ENCODE measurements around the gene CD70.
"Not testable (repeated sequence)": the region's sequence is repeated elsewhere in the genome, so short reads cannot be mapped to it uniquely, and the experiment has no call there.

CD70 gene

DNA sequence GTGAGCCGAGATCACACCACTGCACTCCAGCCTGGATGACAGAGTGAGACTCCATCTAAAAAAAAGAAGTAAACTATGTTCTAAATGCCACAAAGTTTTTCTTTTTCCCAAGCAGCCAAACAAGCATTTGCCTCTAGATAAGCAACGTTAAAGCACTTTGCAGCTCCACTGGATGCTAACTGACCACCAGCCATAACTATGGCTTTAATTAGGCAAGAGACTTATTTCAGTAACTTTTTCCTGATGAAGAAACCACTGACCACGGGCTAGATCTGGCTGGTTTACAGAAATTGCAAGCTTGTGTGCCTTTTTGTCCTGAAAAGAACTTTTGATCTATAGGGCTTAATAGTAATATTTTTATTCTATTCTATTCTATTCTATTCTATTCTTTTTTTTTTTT is 22.1 kb downstream of the CD70 start:
- peaks cover 45% of the 10 kb centered on the region for H3K9me3 ChIP-seq (ENCODE audit: control insufficient read depth, insufficient read depth, low read length)
- H3K36me3 ChIP-seq (ENCODE audit: control insufficient read depth, insufficient read depth, low read length), result no peaks in the 10 kb centered on the region
- H3K4me3 ChIP-seq (ENCODE audit: low read depth, low read length), result no peak overlapping the region
- H3K27me3 ChIP-seq (ENCODE audit: control insufficient read depth, insufficient read depth, low read length), result no peaks in the 10 kb centered on the region
- no peak overlapping the region for H3K9ac ChIP-seq (ENCODE audit: low read depth, low read length)
- no peaks in the 10 kb centered on the region for H3K4me1 ChIP-seq (ENCODE audit: control insufficient read depth, insufficient read depth, low read length)
- no peak overlapping the region for H3K27ac ChIP-seq (ENCODE audit: low read depth, low read length)

DNA sequence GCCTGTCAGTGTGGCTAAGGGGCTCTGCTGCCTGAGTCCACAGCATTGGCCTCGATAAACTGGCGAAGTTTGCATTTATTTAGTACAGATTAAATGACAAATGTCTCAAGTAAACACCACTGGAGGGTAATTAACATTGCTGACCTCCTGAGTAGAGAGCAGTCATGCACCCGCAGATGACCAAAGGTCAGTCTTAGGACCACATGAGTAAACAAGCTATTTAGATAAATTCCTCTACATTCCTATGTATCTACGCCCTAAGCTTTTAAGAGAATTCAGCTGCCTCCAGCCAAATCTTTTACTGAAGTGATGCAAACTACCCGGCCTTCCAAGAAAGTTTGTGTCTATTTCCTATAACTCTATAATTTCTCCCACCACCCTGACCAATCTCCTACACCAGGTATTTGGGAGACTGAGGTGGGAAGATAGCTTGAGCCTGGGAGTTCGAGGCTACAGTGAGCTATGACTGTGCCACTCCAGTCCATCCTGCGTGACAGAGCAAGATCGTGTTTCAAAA is 22.9 kb downstream of the CD70 start:
- Histone ChIP-seq H3K4me3 (ENCODE audit: low read depth, low read length) (no peak overlapping the region), H3K36me3 (ENCODE audit: control insufficient read depth, insufficient read depth, low read length) (no peaks in the 10 kb centered on the region), H3K9ac (ENCODE audit: low read depth, low read length) (no peak overlapping the region), H3K4me1 (ENCODE audit: control insufficient read depth, insufficient read depth, low read length) (no peaks in the 10 kb centered on the region), H3K27me3 (ENCODE audit: control insufficient read depth, insufficient read depth, low read length) (no peaks in the 10 kb centered on the region), H3K9me3 (ENCODE audit: control insufficient read depth, insufficient read depth, low read length) (peaks cover 41% of the 10 kb centered on the region), H3K27ac (ENCODE audit: low read depth, low read length) (no peak overlapping the region)

DNA sequence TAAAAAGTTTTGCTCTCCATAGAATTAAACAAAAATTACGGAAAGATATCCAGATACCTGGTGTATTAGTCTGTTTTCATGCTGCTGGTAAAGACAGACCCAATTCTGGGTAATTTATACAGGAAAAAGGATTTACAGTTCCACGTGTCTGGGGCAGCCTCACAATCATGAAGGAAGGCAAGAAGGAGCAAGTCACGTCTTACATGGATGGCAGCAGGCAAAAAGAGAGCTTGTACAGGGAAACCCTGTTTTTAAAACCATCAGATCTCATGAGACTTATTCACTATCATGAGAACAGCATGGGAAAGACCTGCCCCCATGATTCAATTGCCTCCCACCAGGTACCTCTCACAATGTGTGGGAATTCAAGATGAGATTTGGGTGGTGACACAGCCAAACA is 24.2 kb downstream of the CD70 start:
- H3K27ac ChIP-seq (ENCODE audit: low read depth, low read length); H3K27me3 ChIP-seq (ENCODE audit: control insufficient read depth, insufficient read depth, low read length); H3K36me3 ChIP-seq (ENCODE audit: control insufficient read depth, insufficient read depth, low read length); H3K9ac ChIP-seq (ENCODE audit: low read depth, low read length); H3K4me3 ChIP-seq (ENCODE audit: low read depth, low read length); H3K4me1 ChIP-seq (ENCODE audit: control insufficient read depth, insufficient read depth, low read length): not testable (repeated sequence)
- peaks cover 39% of the 10 kb centered on the region for H3K9me3 ChIP-seq (ENCODE audit: control insufficient read depth, insufficient read depth, low read length)

DNA sequence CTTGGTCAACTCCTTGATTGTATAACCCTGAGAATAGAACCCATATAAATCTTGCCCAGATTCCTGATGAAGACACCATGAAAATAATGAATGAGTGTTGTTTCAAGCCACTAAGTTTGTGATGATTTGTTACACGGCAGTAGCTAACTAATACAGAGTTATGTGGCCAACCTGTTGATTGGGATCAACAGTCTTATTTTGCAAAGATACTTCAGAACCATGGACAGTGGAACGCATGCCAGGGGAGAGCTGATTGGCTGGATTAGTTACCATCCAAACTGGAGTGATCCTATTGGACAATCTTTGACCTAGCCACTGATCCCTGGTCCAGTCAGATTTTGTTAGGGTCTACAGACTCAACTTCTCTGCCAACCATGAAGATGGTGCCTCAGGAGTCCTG is 26.6 kb downstream of the CD70 start:
- Histone ChIP-seq H3K9ac (ENCODE audit: low read depth, low read length) (no peak overlapping the region), H3K4me1 (ENCODE audit: control insufficient read depth, insufficient read depth, low read length) (no peaks in the 10 kb centered on the region), H3K9me3 (ENCODE audit: control insufficient read depth, insufficient read depth, low read length) (peaks cover 38% of the 10 kb centered on the region)

DNA sequence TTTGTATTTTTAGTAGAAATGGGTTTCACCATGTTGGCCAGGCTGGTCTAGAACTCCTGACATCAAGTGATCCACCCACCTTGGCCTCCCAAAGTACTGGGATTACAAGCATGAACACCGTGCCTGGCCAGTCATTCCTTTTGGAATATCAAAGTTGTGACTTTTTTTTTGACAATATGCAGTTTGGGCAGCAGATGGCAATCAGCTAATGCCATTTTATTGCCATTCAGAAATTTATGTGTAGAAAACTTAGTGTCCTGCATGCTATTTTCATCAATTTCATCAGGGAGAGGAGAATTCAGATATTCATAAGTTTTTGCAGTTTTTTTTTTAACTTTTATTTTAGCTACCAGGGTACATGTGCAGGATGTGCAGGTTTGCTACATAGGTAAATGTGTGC is 28.5 kb downstream of the CD70 start:
- not testable (repeated sequence) for H3K4me3 ChIP-seq (ENCODE audit: low read depth, low read length); H3K36me3 ChIP-seq (ENCODE audit: control insufficient read depth, insufficient read depth, low read length); H3K27me3 ChIP-seq (ENCODE audit: control insufficient read depth, insufficient read depth, low read length)

More for the DNA sequence above, 26.6 kb downstream of the CD70 start:
- no peak overlapping the region for H3K4me3 ChIP-seq (ENCODE audit: low read depth, low read length)
- no peak overlapping the region for H3K27ac ChIP-seq (ENCODE audit: low read depth, low read length)
- no peaks in the 10 kb centered on the region for H3K36me3 ChIP-seq (ENCODE audit: control insufficient read depth, insufficient read depth, low read length)
- H3K27me3 ChIP-seq (ENCODE audit: control insufficient read depth, insufficient read depth, low read length), result no peaks in the 10 kb centered on the region

DNA sequence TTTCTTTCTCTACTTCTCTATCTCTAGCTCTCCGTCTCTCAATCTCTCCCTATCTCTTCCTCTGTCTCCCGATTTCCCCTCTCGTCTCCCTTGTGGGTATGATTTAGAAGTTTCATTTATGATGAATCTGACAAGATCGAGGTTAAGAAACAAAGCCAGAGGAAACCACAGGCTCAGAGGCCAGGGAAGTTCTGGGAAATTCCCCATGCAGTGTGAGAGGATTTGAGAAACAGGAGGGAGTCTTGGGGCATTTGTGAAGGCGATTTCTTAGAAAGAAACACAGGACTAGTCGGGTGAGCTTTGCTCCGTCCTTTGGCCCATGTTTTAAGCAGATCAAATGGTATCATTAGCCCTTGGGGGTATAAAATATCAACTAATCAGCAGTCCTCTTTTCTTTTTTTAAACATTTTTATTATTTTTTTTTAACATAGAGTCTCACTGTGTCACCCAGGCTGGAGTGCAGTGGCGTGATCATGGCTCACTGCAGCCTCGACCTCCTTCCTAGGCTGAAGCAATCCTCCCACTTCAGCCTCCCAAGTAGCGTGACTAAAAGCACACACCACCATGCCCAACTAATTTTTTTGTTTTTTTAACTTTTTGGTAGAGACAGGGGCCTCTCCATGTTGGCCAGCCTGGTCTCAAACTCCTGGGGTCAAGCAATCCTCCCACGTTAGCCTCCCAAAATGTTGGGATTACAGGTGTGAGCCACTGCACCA is 34.3 kb downstream of the CD70 start:
- Histone ChIP-seq H3K36me3 (ENCODE audit: control insufficient read depth, insufficient read depth, low read length) (no peaks in the 10 kb centered on the region), H3K27ac (ENCODE audit: low read depth, low read length) (no peak overlapping the region), H3K4me3 (ENCODE audit: low read depth, low read length) (no peak overlapping the region), H3K4me1 (ENCODE audit: control insufficient read depth, insufficient read depth, low read length) (no peaks in the 10 kb centered on the region), H3K9me3 (ENCODE audit: control insufficient read depth, insufficient read depth, low read length) (peaks cover under 1% of the 10 kb centered on the region; the same call in 1 of the 2 replicates), H3K27me3 (ENCODE audit: control insufficient read depth, insufficient read depth, low read length) (no peaks in the 10 kb centered on the region), H3K9ac (ENCODE audit: low read depth, low read length) (no peak overlapping the region)

More for the DNA sequence above, 28.5 kb downstream of the CD70 start:
- not testable (repeated sequence) for H3K4me1 ChIP-seq (ENCODE audit: control insufficient read depth, insufficient read depth, low read length); H3K27ac ChIP-seq (ENCODE audit: low read depth, low read length); H3K9ac ChIP-seq (ENCODE audit: low read depth, low read length)
- H3K9me3 ChIP-seq (ENCODE audit: control insufficient read depth, insufficient read depth, low read length), result peaks cover 28% of the 10 kb centered on the region

DNA sequence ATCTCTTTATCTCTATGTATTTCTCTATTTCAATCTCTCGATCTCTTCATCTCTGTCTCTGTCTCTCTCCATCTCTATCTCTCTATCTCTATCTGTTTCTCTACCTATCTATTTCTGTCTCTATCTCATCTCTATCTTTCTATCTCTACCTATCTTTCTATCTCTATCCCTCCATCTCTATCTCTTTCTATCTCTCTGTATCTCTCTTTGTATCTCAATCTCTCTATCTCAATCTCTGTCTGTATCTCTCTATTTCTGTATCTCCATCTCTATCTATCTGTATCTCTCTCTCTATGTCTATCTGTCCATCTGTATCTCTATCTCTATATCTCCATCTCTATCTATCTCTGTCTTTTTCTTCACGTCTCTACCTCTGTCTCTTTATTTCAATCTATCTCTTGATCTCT is 34.9 kb downstream of the CD70 start:
- Histone ChIP-seq H3K9me3 (ENCODE audit: control insufficient read depth, insufficient read depth, low read length) (peaks cover 5% of the 10 kb centered on the region; the same call in 1 of the 2 replicates), H3K4me1 (ENCODE audit: control insufficient read depth, insufficient read depth, low read length) (no peaks in the 10 kb centered on the region), H3K9ac (ENCODE audit: low read depth, low read length) (no peak overlapping the region), H3K36me3 (ENCODE audit: control insufficient read depth, insufficient read depth, low read length) (no peaks in the 10 kb centered on the region), H3K4me3 (ENCODE audit: low read depth, low read length) (no peak overlapping the region), H3K27ac (ENCODE audit: low read depth, low read length) (no peak overlapping the region), H3K27me3 (ENCODE audit: control insufficient read depth, insufficient read depth, low read length) (no peaks in the 10 kb centered on the region)

DNA sequence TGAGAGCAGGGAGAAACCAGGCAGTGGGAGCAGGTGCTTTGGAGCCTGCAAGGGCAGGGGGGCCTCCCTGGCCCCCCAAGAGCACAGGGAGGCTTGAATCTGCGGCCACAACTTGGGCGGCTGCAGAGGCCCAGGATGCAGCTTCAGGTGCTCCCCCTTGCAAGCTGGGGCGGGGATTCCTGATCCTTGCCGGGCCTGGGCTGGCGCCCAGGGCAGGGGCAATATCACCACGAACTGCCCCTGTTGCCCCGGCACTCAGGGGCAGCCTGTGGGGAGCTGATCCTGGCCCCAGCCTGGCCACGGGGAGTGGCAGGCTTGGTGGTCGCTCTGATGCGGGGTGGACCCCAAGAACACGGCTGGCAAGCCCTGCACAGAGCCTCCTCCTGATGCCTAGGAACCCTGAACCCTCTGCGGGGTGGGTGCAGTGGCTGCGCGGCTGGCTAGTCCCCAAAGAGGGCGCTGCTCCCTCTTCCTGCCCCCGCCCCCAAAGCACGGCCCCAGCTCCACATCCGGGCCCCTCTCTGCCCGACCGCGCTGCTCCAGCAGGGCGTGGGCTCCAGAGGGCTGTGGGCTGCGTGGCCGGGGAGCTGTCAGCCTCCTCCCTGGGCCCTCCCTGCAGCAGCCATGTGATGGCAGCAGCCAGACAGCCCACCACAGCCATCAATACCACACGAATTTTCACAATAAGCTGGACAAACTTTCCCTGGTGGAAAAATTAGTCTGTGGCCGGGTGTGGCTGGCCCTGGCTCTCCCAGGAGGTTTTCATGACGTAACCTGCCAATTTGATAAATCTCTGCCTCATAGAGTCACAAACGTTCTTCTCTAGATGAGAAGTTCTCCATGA is 39.1 kb downstream of the CD70 start:
- H3K36me3 ChIP-seq (ENCODE audit: control insufficient read depth, insufficient read depth, low read length), result no peaks in the 10 kb centered on the region
- H3K9ac ChIP-seq (ENCODE audit: low read depth, low read length), result no peak overlapping the region
- H3K27me3 ChIP-seq (ENCODE audit: control insufficient read depth, insufficient read depth, low read length), result no peaks in the 10 kb centered on the region
- no peak overlapping the region for H3K4me3 ChIP-seq (ENCODE audit: low read depth, low read length)
- peaks cover 20% of the 10 kb centered on the region for H3K9me3 ChIP-seq (ENCODE audit: control insufficient read depth, insufficient read depth, low read length)
- H3K4me1 ChIP-seq (ENCODE audit: control insufficient read depth, insufficient read depth, low read length), result no peaks in the 10 kb centered on the region
- H3K27ac ChIP-seq (ENCODE audit: low read depth, low read length), result no peak overlapping the region

DNA sequence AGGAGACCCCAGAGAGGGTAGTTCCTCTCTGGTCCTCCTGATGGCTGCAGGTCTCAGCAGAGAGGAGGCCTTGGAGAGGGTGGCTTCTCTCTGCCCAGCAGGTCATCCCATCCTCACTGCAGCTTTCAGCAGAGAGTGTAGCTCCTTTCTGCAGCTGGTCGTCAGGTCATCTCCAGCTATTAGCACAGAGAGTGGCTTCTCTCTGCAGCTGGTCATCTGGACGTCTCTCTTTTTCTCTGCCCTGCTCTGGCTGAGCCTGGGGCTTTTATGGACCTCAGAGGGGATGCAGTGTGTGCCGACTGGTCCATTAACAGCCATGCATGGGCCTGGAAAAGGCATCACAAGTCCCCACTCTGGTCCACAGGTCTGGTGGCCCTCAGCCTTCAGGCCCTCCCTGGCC is 39.9 kb downstream of the CD70 start:
- no peaks in the 10 kb centered on the region for H3K36me3 ChIP-seq (ENCODE audit: control insufficient read depth, insufficient read depth, low read length)
- no peak overlapping the region for H3K4me3 ChIP-seq (ENCODE audit: low read depth, low read length)
- no peaks in the 10 kb centered on the region for H3K27me3 ChIP-seq (ENCODE audit: control insufficient read depth, insufficient read depth, low read length)
- H3K4me1 ChIP-seq (ENCODE audit: control insufficient read depth, insufficient read depth, low read length), result no peaks in the 10 kb centered on the region
- no peak overlapping the region for H3K27ac ChIP-seq (ENCODE audit: low read depth, low read length)
- no peak overlapping the region for H3K9ac ChIP-seq (ENCODE audit: low read depth, low read length)
- peaks cover 26% of the 10 kb centered on the region for H3K9me3 ChIP-seq (ENCODE audit: control insufficient read depth, insufficient read depth, low read length)

DNA sequence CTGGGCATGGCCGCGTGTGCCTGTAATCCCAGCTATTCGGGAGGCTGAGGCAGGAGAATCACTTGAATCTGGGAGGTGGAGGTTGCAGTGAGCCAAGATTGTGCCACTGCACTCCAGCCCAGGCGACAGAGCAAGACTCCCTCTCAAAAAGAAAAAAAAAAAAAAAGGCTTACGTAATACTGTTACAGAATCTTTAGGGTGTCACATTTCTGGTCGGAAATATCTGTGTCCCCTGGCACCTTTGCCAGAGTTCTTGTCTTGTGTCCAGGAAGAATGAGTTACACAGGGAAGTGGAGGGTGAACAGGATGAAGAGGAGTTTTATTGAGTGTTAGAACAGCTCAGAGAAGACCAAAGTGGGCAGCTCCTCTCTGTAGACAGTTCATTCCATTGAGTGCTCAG is 40.3 kb downstream of the CD70 start:
- peaks cover 27% of the 10 kb centered on the region for H3K9me3 ChIP-seq (ENCODE audit: control insufficient read depth, insufficient read depth, low read length)
- not testable (repeated sequence) for H3K9ac ChIP-seq (ENCODE audit: low read depth, low read length); H3K4me1 ChIP-seq (ENCODE audit: control insufficient read depth, insufficient read depth, low read length); H3K27me3 ChIP-seq (ENCODE audit: control insufficient read depth, insufficient read depth, low read length); H3K4me3 ChIP-seq (ENCODE audit: low read depth, low read length); H3K27ac ChIP-seq (ENCODE audit: low read depth, low read length); H3K36me3 ChIP-seq (ENCODE audit: control insufficient read depth, insufficient read depth, low read length)

DNA sequence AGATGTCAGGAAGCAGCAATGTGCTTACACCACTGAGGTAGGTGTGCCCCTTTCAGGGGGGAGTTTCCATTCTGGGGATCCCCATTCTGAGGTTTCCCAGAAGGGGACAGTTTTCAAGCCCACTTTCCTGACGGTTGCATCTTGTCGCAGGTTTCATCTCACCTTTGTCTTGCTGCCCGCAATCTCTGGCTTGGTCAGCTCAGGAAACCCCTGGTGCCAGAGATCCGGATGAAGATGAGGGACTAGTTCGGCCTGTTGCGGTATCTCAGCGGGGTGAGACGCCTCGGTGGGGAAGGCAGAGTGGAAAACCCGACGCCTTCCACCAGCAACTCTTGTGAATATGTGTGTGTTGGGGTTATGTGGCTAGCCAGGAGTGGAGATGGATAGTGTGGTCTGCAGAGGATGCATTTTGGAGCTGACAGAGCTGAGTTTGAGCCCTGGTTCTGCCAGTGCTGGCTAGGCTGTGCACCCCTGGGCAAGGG is 47.0 kb downstream of the CD70 start:
- Histone ChIP-seq H3K9ac (ENCODE audit: low read depth, low read length) (no peak overlapping the region), H3K4me3 (ENCODE audit: low read depth, low read length) (no peak overlapping the region), H3K36me3 (ENCODE audit: control insufficient read depth, insufficient read depth, low read length) (no peaks in the 10 kb centered on the region), H3K9me3 (ENCODE audit: control insufficient read depth, insufficient read depth, low read length) (peaks cover 21% of the 10 kb centered on the region), H3K4me1 (ENCODE audit: control insufficient read depth, insufficient read depth, low read length) (no peaks in the 10 kb centered on the region), H3K27ac (ENCODE audit: low read depth, low read length) (no peak overlapping the region), H3K27me3 (ENCODE audit: control insufficient read depth, insufficient read depth, low read length) (no peaks in the 10 kb centered on the region)
